GM04503 (cell line): Measurements from ENCODE around the gene SYT15.
"Not testable (repeated sequence)": the region's sequence is repeated elsewhere in the genome, so short reads cannot be mapped to it uniquely, and the experiment has no call there.

Source experiments
- DNase-seq: peaks from one replicate; pipeline ENCODE4 v3.0.0-alpha.2; 2012; ENCODE audit warnings: low read depth

Gene SYT15

GRCh38 chr10:46589589-46589988 lies 10.7 kb downstream of the SYT15 start:
- DNase-seq: not testable (repeated sequence)

GRCh38 chr10:46591053-46591452 lies 12.1 kb downstream of the SYT15 start:
- not testable (repeated sequence) for DNase-seq

- not testable (repeated sequence) for DNase-seq
These were observed 14.4 kb downstream of the SYT15 start for GRCh38 chr10:46593307-46593706.

- not testable (repeated sequence) for DNase-seq
These were observed 15.6 kb downstream of the SYT15 start for GRCh38 chr10:46594453-46595063.

- DNase-seq: not testable (repeated sequence)
These were observed 17.6 kb downstream of the SYT15 start for GRCh38 chr10:46596570-46596969.

- not testable (repeated sequence) for DNase-seq
These were observed 18.8 kb downstream of the SYT15 start for GRCh38 chr10:46597616-46598246.

- DNase-seq: not testable (repeated sequence)
These were observed 21.6 kb downstream of the SYT15 start for GRCh38 chr10:46600516-46600915.

- not testable (repeated sequence) for DNase-seq
These were observed 36.6 kb downstream of the SYT15 start for GRCh38 chr10:46615540-46615939.

- DNase-seq: not testable (repeated sequence)
These were observed 37.3 kb downstream of the SYT15 start for GRCh38 chr10:46616227-46616626.

- DNase-seq: not testable (repeated sequence)
These were observed 38.2 kb downstream of the SYT15 start for GRCh38 chr10:46617134-46617533.

- DNase-seq: not testable (repeated sequence)
These were observed 39.0 kb downstream of the SYT15 start for GRCh38 chr10:46617913-46618312.

- not testable (repeated sequence) for DNase-seq
These were observed 45.1 kb downstream of the SYT15 start for GRCh38 chr10:46623899-46624654.

GRCh38 chr10:46629805-46630204 lies 50.9 kb downstream of the SYT15 start:
- DNase-seq: not testable (repeated sequence)

- DNase-seq: not testable (repeated sequence)
These were observed 51.9 kb downstream of the SYT15 start for GRCh38 chr10:46630816-46631215.

- not testable (repeated sequence) for DNase-seq
These were observed 52.8 kb downstream of the SYT15 start for GRCh38 chr10:46631683-46632082.

GRCh38 chr10:46634698-46635097 lies 55.8 kb downstream of the SYT15 start:
- DNase-seq: not testable (repeated sequence)

- DNase-seq: not testable (repeated sequence)
These were observed 56.5 kb downstream of the SYT15 start for GRCh38 chr10:46635364-46635959.

GRCh38 chr10:46640005-46640404 lies 61.1 kb downstream of the SYT15 start:
- DNase-seq: not testable (repeated sequence)
